ENCODE results near the gene EHBP1. TPM values are rescaled to one million over a fixed set of nuclear protein-coding genes. Genes with fewer than 3 reads are reported as not detected.

The EHBP1 gene
- total RNA-seq, 2 donors from 2014 or later = 64.6 to 67.6 TPM

GRCh38 chr2:63052411-63053080 is 347.0 kb downstream of the EHBP1 start:
- intact Hi-C loops (cut with DNase I) = no loop called here
- no peak for DNase-seq (ENCODE audit: low spot score)

- intact Hi-C loops (cut with DNase I) = no loop called here
- DNase-seq (ENCODE audit: low spot score) = no peak
Observed at GRCh38 chr2:63053081-63053888, 347.8 kb downstream of the EHBP1 start.

DNA sequence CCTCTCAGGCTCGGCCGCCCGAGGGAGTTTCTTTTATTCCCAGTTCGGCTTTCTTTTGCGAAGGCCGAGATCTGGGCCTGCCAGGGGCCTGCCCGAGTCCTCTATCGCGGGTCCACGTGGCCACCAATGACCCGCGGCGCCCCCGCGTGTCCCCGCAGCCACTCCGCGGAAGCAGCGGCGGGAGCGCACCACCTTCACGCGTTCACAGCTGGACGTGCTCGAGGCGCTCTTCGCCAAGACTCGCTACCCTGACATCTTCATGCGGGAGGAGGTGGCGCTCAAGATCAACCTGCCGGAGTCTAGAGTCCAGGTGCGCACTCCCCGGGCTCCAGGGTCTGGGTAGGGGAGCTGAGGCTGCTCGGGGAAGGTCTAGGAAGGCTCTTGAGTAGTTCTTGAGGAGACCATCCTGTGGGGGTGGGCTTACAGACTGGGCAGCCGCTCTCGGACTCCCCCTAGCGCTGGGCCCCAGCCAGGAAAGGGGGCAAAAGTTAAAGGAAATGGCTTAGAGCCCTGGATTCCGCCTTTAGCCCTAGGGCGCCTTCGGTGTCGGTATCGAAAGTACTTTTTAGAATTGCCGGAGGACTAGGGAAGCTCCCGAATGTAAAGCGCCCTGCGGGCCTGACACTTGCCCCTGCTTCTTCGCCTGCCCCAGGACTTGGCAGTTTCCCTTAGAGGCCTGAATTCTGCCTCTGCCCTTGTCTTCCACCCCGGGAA is 348.5 kb downstream of the EHBP1 start:
- no peak for DNase-seq (ENCODE audit: low spot score)
- intact Hi-C loops (cut with DNase I) = no loop called here

GRCh38 chr2:63054841-63055225 is 349.3 kb downstream of the EHBP1 start:
- intact Hi-C loops (cut with DNase I) = no loop called here
- no peak for DNase-seq (ENCODE audit: low spot score)

DNA sequence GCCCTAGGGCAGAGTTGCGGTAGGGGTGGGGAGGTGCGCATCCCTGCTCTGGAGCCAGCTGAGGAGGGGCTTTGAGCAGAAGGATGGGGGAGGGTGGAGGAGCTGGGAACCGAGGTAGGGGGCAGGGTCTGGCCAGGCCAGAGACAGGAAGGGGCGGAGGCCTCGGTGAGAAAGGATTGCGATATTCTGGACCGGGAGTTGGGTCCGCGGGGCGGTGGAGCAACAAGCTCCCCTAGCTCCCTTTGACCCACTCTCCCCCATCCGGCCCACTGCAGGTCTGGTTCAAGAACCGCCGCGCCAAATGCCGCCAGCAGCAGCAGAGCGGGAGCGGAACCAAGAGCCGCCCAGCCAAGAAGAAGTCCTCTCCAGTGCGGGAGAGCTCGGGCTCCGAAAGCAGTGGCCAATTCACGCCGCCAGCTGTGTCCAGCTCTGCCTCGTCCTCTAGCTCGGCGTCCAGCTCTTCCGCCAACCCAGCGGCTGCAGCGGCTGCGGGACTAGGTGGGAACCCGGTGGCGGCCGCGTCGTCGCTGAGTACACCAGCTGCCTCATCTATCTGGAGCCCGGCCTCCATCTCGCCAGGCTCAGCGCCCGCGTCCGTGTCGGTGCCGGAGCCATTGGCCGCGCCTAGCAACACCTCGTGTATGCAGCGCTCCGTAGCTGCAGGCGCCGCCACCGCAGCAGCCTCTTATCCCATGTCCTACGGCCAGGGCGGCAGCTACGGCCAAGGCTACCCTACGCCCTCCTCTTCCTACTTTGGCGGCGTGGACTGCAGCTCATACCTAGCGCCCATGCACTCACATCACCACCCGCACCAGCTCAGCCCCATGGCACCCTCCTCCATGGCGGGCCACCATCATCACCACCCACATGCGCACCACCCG is 350.0 kb downstream of the EHBP1 start:
- intact Hi-C loops (cut with DNase I) = no loop called here
- DNase-seq (ENCODE audit: low spot score) = peak; percentile 82

DNA sequence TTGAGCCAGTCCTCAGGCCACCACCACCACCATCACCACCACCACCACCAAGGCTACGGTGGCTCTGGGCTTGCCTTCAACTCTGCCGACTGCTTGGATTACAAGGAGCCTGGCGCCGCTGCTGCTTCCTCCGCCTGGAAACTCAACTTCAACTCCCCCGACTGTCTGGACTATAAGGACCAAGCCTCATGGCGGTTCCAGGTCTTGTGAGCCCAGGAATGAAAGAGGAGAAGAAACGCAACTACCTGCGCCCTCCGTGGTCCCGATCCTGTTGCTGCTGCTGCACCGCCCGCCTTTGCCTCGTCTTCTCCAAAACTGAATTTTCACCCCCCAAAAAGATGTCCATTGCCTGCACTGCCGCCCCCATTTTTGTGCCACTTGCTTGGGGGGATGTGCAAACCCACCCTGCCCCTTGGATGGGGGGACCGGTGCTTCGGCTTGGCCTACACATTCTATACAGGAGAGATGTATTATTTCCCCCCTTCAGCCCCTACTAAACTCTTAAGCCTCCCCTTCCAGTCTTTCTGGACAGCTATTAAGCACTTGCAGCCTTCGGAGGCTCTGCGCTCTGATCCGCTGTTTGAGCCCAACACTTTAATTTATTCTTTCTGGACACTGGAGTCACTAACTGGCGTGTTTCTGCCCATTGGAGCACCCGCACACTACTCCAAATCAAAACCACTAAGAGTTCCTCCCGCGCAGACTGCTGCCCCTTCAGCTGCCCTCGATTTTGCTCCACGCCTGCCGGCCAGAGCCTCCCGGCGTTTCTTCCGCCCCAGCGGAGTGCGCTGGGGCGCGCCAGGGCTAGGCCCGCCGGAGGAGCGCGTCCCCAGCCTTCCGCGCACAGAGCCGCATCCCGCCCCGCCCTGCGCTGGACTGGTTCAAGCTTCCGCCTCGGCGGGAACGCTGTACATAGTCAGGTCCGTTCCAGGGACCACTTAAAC is 350.9 kb downstream of the EHBP1 start:
- intact Hi-C loops (cut with DNase I) = no loop called here
- peak; percentile 79 for DNase-seq (ENCODE audit: low spot score)

GRCh38 chr2:63057249-63058143 is 352.0 kb downstream of the EHBP1 start:
- intact Hi-C loops (cut with DNase I) = no loop called here
- DNase-seq (ENCODE audit: low spot score) = no peak

GRCh38 chr2:63058144-63058920 is 352.8 kb downstream of the EHBP1 start:
- no peak for DNase-seq (ENCODE audit: low spot score)
- intact Hi-C loops (cut with DNase I) = no loop called here

DNA sequence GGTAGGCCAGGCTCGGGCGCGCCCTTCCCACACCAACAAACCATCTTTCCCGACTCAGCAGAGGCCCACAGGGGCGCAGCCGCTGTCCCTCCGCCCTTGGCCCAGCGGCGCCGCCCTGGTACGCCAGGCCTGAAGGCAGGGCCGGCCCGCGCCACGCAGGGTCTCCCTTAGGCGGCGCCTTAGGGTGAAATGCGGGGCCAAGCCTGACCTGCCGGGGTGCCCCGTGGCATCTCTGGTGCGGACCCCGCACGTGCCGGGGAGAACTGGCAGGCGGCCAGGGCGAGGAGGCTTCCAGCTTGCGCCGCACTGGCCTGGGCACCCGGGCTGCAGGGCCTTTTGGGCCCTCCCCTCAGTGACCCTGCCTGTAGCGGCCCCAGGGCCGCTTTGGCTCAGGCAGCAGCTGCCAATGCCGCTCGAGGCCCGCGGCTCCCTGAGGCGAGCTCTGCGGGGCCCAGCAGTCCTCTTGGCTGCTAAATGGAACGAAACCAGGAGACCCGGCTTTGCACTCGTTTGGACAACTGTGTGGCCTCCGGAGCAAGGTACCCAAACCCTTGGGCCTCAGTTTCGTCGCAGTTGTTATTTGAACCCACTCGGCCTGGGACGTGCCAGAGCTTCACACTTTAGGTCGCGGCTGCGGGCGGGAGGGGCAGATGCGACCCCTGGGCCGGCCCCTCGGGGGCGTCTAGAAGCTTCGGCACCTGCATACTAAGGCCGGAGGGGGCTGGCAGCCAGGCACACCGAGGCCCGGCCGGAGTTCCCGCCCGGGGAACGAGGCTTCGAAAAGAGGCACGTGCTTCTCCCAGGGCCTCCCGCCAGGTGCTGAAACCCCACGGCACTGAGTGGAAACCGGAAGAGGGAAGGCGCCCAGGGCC is 353.6 kb downstream of the EHBP1 start:
- DNase-seq (ENCODE audit: low spot score) = peak; percentile 82
- intact Hi-C loops (cut with DNase I) = no loop called here

- DNase-seq (ENCODE audit: low spot score) = no peak
- intact Hi-C loops (cut with DNase I) = no loop called here
Observed at GRCh38 chr2:63059793-63060471, 354.4 kb downstream of the EHBP1 start.

- no peak for DNase-seq (ENCODE audit: low spot score)
- intact Hi-C loops (cut with DNase I) = no loop called here
Observed at GRCh38 chr2:63060472-63060991, 355.0 kb downstream of the EHBP1 start.

GRCh38 chr2:63064197-63064596 is 358.7 kb downstream of the EHBP1 start:
- DNase-seq (ENCODE audit: low spot score) = no peak
- intact Hi-C loops (cut with DNase I) = no loop called here

DNA sequence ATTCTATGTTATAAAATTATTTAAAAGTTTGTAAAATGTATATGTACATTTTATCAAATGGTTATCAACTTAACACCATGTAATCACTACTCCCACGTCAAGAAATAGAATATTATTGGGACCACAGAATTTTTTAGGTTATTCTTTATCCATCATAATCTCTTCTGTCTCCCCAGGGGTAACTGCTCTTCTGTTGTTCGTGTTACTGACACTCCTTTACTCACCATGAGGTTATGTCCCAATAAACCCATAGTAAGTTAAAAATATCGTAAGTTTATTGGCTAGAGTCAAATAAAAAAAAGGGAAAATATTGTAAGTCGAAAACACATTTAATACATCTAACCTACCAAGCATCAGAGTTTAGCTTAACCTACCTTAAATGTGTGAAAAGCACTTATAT is 359.1 kb downstream of the EHBP1 start:
- intact Hi-C loops (cut with DNase I) = no loop called here
- no peak for DNase-seq (ENCODE audit: low spot score)

DNA sequence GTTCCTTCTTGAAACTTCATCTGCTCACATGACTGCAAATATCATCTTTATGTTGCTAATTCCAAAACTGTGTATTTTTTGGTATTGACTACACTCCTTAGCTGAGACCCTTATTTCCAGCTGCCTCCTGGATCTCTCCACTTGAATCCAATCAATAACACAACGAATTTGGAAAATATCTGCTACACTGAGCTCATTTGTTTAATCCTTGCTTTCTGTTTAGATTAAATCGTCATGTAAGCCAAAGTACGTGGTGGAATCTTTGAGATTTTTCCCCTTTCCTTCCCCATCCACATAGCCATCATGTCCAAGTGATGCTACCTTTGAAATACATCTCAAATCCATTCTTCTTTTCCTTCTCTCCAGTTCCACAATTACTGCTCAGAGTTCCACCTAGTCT is 360.8 kb downstream of the EHBP1 start:
- DNase-seq (ENCODE audit: low spot score) = no peak
- intact Hi-C loops (cut with DNase I) = no loop called here

- DNase-seq (ENCODE audit: low spot score) = no peak
- intact Hi-C loops (cut with DNase I) = no loop called here
Observed at GRCh38 chr2:63066838-63067237, 361.3 kb downstream of the EHBP1 start.
